Activated T-cell treated with anti-CD3 and anti-CD28 coated beads, Interleukin-2, amount 50 U/mL, for 48 hours (primary cell): ENCODE measurements around the gene RGS3.
A peak's percentile ranks its signal among the peaks of the same experiment; 100 is the strongest.

Source experiments
- DNase-seq, 2 experiments: peaks; one replicate each; pipeline ENCODE4 v3.0.0-alpha.2; 2020

Gene RGS3

DNA sequence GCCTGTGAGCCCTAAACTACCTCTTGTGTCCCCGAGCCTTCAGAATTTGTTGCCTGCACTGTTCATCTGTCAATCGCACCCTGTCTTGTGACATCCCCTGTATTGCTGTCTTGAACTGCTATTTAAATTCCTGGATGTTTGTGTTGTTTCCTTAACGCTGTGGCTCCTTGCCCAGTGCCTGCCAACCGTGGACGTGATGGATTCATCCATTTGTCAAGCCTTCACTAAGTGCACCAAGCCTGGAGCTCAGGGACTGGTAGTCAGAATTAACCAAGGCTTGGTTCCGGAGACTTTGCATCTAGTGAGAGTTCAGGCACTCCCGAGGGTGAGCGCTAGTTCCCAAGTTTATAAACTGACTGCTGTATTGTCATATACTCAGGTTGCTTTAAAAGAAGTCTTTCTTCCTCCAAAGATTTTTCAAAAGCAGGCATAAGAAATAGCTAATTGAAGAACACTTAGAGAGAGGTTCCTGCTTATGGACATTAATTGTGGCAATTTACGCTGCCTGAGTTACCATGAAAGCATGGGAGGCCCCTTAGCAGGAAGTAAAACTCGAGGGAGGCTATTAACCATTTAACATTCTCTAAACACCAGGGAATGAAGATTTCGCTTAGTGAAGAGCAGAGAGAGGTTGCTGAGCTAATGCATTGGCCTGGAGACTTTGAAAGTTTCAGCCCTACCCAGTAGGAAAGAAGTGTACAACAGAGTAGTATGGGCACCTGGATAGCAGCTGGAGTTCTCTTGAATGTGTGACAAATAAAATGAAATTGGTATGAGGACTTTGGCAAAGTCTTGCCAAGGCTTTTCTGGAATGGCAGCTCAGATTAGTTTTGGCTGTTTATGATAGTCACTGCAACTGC is 29.0 kb downstream of the RGS3 start:
- DNase-seq, result no peak

DNA sequence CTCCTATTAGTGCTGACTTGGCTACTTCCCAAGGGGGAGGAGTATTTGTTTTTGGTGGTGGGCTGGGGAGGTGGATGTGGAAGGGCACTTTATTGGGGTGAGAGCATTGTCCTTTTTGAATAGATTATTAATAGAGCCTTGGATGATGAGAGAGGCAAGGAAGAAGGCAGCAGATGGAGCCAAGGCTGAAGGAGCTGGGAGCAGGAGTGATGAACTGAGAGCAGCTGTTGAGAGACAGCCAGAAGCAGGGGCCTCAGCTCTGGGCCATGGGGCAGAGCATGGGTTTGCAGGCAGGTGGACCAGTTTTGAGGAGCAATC is 29.6 kb downstream of the RGS3 start:
- DNase-seq, result no peak

GRCh38 chr9:113495526-113495925 is 32.0 kb downstream of the RGS3 start:
- DNase-seq, result no peak

GRCh38 chr9:113497051-113497450 is 33.5 kb downstream of the RGS3 start:
- no peak for DNase-seq

- DNase-seq, result no peak
Observed at GRCh38 chr9:113499153-113499875, 35.8 kb downstream of the RGS3 start.

GRCh38 chr9:113499876-113500497 is 36.5 kb downstream of the RGS3 start:
- no peak for DNase-seq

- no peak for DNase-seq
Observed at GRCh38 chr9:113501129-113501686, 37.7 kb downstream of the RGS3 start.

GRCh38 chr9:113501852-113502251 is 38.3 kb downstream of the RGS3 start:
- DNase-seq, result no peak

DNA sequence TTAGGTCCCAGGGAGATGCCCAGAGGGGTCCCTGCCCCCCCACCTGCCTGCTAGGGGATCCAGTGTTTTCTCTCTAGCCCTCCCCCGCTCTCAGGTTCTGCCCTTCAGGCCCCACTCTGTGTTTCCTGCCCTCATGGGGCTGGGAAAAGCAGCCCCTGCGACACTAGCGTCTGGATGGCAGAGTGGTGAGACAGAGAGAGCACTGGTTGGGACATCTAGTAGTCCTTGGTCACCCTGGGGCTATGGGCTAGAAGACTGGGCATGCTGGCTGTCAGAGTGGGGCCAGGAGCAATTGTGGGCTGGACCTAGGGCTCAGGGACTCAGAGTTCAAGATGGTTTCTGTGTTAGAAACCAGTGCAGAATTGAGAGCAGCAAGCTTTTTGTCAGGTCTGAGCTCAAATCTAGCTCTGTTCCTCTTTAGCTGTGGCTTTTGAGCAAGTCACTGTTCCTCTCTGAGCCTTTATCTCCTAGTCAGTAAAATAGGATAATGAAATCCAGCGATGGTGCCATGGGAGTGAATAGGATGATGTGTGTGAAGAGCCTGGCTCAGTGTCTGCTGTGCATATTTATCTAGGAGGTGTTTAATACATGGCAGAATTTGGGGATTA is 39.0 kb downstream of the RGS3 start:
- no peak for DNase-seq

DNA sequence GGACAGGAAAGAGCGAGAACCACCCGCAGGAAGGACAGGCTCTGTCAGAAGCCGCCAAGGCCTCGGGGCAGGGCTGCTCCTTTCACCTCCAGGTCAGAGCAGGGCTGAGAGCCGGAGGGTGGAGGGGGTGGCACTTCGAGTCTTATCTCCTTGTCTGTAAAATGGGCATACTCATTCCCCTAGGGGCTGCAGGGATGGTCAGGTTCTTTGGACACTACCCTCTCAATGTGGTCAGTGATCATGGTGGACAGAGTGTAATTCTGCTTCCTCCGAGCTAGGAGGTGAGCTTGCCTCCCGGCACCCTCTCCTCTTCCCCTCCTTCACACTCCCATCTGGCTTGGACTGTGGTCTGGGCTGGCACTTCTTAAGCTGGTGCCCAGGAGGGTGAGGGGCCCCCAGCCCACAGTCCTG is 39.6 kb downstream of the RGS3 start:
- no peak for DNase-seq

DNA sequence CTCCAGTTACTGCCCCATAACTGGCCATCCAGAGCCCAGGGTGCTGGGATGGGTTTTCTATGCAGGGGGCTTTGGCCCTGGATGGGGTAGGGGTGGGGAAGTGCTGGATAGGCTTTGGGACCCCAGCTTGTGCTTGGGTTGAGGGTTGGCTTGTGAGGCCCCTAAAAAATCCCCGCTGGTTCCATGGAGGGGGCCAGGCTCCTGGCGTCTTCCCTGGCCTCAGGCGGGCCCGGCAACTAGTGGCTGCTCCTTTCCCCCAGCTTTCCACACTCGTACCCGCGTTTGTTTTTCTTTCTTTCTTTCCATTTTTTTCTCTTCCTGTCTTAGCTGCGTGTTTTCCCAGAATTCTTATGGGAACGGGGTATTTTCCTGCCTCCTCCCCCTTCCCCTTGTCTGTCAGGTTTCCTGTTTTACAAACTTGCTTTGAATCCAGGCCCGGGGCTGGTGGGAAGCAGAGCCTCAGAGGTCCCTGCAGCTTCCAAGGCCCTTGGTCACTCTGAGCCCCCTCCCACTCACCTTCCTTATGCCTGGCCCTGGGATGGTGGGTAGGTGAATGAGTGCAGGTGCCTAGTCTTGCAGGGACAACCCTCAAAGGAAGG is 40.2 kb downstream of the RGS3 start:
- DNase-seq, result no peak

DNA sequence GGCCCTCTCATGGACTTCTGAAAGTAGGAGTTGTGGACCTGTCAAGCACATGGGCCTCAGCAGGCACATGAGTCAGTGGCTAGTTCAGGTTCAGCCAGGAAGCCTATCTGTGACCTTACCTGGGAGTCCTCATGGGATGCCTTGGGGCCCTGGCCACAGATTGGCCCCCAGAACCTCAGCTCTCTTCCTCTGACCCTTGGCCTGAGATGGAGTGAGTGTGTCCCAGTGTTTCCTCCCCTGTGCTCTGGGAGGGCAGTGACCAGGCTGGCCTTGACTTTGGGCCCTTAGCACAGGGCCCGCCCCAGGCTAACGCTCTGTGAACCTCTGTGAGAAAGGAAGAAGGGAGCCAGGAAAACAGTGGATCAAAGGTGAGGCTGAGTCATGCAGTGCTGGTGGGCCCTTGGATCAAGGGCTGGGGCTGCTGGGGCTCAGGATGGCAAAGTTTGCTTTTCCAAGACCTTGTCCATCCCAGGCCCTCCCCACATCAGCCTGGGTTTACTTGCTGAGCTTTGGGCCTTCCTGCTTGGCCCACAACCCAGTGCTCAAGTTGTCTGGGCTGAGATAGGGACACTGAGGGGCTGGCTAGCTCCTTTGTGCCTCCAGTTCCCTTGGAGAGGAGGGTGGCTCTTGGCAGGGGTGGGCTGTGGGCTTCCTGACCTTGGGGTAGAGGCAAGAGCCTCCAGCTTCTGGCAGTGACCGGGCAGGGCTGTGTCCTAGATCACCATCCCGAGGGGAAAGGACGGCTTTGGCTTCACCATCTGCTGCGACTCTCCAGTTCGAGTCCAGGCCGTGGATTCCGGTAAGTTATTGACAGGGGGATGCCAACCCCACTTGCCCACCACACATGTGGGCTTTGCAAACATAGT is 41.4 kb downstream of the RGS3 start:
- no peak for DNase-seq

DNA sequence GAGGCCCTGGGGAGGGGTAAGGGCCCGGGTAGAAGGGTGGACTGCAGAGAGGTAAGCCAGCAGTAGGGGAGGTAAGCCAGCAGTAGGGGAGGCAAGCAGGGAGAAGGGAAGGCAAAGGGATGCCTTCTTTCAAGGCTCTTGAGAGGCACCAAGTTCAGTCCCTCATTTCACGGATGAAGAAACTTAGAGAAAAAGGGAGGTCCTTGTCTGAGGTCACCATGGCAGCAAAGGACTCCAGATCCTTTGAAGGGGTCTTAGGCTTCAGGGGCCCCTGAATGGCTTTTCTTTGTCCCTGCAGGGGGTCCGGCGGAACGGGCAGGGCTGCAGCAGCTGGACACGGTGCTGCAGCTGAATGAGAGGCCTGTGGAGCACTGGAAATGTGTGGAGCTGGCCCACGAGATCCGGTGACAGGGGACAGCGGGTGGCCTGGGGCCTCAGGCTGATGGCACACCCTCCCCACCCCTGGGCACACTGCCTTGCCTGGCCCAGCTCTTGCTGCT is 42.6 kb downstream of the RGS3 start:
- no peak for DNase-seq

- no peak for DNase-seq
Observed at GRCh38 chr9:113507256-113507655, 43.7 kb downstream of the RGS3 start.

DNA sequence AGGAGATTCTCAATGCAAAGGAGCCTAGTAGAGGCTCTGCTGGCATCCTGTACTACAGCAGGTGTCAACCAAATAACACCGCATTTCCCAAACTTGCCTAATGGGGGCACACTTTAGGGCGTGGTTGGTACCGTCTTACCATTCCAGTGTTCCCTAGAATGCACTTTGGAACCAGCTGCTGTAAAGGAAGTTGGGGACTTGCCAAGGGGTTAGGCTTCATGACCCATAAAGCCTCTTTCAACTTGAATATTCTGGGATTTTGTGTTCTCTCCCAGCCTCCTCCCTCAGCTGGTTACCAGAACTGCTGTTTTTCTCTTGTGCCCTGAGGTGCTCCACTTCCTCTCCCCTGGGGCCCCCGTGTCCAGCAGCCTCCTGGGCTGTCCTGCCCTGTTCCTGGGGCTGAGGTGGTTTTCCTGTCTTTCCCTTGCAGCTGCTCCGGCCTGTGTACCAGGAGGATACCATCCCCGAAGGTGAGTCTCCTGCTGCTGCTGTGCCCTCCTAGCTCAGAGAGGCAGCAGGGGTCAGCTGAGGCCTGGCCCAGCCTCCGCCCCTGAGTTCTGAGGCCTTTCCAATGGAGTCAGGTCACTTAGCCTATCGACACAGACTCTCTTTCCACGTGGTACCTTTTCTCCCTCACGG is 44.7 kb downstream of the RGS3 start:
- peak in 1 of 2 experiments; percentile 32 for DNase-seq

DNA sequence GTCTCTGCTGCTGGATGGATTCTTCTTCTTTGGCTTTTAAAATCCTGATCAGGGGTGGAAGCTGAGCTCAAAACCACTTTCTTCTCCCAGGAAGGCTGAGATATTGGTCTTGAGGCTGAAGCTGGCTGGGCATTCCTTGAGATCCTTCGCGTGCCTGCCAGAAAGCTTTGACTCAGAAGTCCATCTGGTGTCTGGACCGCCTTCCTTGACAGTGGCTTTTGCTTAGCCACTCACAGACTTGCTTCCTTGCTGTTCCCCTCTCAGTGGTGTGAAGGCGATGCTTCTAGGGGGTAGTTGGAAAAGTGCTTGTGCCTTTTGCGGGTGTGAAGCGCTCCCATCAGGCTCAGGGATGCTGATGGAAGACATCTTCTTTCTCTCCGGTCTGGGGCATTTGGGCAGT is 45.9 kb downstream of the RGS3 start:
- DNase-seq, result no peak

GRCh38 chr9:113511047-113511521 is 47.6 kb downstream of the RGS3 start:
- DNase-seq, result no peak

DNA sequence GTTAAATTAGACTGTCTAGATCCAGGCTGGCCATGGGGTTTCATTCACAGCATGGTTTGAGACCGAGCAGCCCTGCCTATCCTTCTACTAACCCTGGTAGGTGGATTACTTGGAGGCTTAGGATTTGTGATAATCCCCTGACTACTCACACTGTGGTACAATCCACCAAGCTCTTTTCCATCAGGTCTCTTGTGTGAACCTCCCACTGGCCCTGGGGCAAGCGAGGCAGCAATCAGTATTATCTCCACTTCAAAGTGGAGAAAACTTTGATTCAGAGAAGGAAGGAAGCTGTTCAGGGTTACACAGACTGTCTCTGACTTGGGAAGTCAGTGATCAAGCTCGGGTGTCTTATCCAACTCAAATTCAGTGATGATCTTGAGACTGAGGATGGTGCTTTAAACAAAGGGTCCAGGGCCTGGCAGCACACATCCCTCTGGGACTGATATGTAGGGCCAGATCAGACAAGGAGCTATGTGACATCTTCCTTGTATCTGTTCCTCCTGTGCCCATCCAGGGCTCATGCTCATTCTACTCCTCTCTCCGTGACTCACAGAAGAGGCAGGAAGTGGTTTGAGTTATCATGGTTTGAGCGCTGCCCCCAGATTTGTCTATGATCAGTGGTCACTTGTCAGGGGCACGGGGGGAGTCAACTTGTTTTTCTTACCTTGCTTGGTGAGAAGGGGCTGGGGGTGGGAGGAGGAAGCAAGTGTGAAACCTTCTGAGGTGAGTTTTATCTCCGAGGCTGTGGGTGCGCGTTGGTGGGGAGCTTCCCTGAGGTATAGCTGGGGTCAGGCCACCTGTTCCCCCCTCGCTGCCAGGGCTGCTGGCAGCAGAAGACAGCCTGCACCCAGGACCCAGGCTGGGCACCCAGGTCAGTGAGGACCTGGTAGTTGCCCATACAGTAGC is 48.6 kb downstream of the RGS3 start:
- DNase-seq, result peak; percentile 86 to 87

DNA sequence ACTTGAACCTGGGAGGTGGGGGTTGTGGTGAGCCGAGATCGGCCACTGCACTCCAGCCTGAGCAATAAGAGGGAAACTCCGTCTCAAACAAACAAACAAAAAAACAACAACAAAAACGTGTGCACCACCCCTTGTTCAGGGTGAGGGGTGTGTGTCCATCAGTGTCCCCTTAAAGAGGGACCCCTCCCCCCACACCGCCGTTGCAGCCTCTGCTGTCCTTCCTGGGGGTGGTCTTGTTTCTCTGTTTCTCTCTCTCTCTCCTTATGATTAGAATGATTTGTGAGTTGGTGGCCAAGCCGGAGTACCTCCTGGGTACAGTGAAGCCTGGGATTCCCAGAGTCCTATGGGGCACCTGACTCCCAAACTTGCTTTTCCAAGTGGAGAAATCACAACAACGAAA is 49.6 kb downstream of the RGS3 start:
- DNase-seq, result no peak

GRCh38 chr9:113513536-113513935 is 50.0 kb downstream of the RGS3 start:
- DNase-seq, result peak in 1 of 2 experiments; percentile 31
